HG03378 (cell line): ENCODE results near the gene TNNI2.
"Not testable (repeated sequence)": the region's sequence is repeated elsewhere in the genome, so short reads cannot be mapped to it uniquely, and the experiment has no call there.

Experiments used
- ATAC-seq: cut with Tn5 transposase; IDR thresholded peaks from one replicate; pipeline ENCODE4 v1.9.1; 2021; ENCODE audit warnings: mild to moderate bottlenecking, moderate library complexity; ENCODE audit not compliant: unreplicated experiment

TNNI2 gene

DNA sequence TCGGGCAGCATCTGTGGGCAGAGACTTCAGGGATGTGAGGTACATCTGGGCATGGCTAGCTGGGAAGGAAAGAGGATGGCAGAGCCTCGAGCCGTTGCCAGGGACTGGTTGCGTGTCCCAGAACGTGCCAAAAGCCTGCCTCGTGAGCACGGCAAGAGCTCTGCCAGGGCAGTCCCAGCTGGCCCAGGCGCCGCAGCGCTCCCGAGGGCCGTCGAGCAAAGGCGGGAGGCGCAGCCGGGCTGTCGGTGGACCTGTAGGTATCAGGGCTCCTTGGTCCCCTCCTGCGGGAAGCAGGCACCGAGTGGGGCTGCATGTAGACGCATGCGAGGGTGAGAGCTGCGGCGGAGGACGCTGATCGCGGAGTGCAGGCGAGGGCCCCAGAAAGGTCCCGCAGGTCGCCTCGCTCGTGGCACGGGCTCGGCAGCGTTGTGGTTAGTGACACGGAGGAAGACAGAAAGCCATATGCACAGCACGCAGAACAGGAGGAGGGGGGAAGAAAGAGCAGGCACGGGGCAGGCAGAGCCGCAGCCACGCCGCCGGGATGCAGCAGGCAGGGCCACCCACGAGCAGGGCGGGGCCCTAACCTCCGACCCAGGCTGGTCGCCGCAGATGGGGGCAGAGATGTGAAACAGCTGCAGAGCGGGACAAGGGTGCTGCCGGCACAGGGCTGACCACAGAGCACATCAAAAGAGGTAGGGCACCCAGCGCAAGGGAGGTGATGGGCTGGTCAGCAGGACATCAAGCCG, 32.1 kb downstream of the TNNI2 start:
- ATAC-seq: no peak

DNA sequence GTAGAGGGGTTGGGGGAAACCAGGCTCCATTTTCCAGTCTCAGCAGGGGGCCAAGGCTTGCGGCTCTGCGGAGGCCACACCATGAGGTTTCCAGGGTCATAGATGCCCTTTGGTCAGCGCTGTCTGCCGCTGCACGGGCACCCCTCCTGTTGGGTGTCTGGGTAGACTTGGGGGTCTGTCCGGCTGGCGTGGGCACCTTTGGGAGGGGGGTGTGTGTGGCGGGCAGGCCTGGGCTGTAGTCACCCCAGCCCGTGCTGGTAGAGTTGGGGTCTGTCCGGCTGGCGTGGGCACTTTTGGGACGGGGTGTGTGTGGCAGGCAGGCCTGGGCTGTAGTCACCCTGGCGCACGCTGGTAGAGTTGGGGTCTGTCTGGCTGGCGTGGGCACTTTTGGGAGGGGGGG, 32.8 kb downstream of the TNNI2 start:
- no peak for ATAC-seq

DNA sequence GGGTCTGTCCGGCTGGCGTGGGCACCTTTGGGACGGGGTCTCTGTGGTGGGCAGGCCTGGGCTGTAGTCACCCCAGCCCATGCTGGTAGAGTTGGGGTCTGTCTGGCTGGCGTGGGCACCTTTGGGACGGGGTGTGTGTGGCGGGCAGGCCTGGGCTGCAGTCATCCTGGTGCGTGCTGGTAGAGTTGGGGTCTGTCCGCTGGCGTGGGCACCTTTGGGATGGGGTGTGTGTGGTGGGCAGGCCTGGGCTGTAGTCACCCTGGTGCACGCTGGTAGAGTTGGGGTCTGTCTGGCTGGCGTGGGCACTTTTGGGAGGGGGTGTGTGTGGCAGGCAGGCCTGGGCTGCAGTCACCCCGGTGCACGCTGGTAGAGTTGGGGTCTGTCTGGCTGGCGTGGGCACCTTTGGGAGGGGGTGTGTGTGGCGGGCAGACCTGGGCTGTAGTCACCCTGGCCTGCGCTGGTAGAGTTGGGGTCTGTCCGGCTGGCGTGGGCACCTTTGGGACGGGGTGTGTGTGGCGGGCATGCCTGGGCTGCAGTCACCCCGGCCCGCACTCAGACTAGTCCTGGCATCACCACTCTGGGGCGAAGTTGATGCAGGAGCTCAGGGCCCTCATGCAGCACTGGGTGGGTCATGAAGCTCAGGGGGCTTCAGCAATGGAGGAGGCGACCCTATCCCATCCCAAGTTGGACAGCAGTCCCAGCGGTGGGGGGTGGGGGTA, 33.6 kb downstream of the TNNI2 start:
- ATAC-seq: no peak

DNA sequence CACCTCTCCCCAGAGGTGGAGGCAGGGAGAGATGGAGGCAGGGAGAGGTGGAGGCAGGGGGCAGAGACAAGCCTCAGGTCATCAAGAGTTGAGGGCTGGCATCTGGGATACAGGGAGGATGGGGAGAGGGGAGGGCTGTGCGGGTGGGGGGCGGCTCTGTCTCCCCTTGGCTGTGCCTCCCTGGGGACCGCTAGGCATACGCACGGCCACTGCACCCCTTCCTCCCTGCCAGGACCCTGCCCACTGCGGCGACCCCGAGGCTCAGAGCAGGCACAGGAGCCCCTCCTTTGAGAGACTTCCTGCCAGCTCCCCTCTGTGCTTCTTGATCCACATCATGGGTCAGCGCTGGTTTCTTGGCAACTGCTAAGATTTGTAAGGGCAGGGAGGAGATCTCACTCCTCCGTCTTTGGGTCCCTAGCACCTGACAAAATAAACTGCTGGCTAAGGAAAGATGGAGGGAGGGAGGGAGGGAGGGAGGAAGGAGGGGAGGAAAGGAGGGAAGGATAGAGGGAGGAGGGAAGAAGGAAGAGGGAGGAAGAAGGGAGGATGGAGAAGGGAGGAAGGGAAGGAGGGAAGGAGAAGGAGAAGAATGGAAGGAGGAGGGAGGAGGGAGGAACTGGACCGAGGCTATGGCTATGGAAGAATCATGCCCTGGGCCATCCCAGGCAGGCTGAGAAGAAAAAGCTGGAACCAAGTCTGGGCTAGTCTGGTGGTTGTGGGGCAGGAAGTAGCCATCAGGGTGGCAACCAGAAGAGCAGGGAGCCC, 34.4 kb downstream of the TNNI2 start:
- no peak for ATAC-seq

DNA sequence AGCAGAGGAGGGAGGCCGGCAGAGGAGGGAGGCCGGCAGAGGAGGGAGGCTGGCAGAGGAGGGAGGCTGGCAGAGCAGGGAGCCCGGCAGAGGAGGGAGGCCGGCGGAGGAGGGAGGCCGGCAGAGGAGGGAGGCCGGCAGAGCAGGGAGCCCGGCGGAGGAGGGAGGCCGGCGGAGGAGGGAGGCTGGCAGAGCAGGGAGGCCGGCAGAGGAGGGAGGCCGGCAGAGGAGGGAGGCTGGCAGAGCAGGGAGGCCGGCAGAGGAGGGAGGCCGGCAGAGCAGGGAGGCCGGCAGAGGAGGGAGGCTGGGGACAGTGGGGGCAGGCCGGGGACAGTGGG, 35.0 kb downstream of the TNNI2 start:
- ATAC-seq: not testable (repeated sequence)

DNA sequence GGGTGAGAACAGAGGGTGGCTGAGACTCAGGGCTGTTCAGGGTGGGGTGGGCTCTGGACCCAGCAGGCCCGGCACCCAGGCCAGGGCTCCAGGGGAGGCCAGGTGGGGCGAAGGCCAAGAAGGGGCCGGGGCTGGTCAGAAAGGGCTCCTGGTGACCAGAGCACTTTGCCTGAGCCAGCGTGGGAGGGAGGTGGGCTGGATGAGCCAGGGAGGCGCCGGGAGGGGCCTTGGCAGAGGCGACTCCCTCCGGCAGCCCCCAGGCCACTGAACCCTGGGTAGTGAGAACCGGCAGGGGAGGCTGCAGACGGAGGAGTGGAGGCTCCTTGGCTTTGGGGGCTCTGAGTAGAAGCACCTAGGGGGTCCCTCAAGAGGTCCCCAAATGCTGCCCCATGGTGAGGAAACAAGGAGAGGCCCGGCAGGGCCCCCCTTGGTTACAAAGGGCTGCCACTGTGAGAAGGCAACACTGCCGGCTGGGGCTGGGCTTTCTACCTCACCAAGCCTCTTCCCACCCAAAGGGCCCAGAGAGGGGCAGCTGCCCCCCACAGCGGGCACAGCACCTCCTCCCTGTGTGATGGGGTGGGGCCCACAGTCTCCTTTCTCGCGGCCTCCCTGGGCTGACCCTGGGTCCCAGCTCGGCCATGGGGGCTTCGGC, 35.8 kb downstream of the TNNI2 start:
- not testable (repeated sequence) for ATAC-seq

DNA sequence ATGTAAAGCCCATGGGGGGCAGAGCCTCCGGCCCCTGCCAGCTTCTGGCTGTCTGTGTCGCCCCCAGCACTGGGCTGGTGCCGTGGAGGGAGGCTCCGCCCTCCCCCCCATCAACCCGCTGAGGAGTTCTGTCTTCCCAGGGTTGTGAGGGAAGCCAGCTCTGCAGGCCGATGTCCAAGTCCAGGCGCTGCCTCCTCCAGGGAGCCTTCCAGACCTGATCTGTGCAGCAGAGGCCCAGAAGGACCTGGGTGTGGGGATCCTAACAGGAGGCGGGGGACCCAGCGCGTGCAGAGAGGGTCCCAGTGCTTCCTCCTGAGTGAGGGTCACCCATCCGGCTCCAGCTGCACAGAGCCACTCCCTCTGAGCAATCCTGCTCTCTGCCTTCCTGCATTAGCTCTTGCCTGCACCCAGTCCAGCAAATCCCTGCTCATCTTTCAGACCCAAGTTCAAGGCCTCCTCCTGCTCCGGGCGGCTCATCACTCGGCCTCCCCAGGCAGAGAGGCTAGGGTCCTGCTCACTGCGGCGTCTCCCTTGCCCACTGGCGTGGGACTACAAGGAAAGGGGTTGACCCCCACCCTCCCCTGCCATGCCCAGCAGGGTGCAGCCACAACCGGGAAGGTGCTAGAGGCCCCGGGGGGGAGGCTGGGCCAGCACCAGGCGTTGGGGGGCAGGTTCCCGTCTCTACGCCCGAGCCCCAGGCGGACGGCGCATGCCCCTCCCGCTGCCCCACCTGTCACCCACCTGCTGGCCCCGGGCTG, 36.5 kb downstream of the TNNI2 start:
- ATAC-seq: no peak

DNA sequence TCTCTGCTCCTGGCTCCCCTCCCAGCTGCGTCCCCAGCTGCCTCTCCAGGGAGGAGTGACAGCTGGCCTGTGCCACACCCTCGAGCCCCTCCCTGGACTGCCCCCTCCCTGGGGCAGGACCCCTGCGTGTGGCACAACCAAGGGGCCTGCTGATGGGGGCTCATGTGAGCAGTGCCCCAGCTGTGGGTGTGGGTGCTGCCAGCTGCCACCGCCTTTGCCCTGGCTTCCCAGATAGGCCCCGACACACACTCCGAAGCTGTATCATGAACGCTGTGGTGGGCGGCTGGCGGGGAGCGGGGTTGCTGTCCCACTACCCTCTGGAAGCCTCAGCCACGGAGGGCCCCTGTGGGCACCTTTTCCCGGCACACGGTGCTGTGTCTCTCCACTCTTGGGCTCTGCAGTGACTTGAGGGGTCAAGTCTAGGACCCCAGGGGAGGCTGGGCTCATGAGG, 37.1 kb downstream of the TNNI2 start:
- ATAC-seq: not testable (repeated sequence)

DNA sequence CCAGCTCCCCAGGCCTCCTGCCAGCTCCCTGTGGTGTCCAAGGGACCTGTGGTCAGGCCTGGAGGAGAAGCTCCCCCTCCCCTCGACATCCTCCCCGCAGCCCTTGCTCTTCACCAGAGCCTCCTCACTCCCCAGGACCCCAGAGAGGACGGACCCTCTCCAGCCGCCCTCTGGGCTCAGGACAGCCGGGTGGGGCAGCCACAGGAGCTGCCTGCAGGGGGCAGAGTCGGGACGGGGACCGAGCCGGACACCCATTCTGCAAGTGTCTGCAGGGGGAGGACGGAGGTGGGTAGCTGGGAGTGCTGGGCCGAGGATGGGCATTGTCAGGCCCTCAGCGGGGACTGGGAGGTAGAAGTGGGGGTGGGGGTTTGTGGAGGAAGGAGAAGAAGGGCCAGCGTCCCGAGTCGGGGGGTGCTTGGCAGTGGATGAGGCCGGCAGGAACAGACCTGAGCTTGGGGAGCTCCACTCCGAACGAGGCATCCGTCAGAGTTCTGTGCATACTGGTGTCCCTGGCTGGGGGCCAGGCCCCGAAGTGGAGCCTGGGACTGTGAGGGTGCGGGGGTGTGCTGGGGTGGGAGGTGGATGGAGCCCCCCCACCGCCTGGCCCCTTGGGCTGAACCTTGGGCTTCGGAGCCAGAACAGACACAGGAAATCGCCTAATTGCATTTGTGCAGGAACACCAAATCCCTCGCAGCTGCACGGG, 37.7 kb downstream of the TNNI2 start:
- ATAC-seq: no peak

DNA sequence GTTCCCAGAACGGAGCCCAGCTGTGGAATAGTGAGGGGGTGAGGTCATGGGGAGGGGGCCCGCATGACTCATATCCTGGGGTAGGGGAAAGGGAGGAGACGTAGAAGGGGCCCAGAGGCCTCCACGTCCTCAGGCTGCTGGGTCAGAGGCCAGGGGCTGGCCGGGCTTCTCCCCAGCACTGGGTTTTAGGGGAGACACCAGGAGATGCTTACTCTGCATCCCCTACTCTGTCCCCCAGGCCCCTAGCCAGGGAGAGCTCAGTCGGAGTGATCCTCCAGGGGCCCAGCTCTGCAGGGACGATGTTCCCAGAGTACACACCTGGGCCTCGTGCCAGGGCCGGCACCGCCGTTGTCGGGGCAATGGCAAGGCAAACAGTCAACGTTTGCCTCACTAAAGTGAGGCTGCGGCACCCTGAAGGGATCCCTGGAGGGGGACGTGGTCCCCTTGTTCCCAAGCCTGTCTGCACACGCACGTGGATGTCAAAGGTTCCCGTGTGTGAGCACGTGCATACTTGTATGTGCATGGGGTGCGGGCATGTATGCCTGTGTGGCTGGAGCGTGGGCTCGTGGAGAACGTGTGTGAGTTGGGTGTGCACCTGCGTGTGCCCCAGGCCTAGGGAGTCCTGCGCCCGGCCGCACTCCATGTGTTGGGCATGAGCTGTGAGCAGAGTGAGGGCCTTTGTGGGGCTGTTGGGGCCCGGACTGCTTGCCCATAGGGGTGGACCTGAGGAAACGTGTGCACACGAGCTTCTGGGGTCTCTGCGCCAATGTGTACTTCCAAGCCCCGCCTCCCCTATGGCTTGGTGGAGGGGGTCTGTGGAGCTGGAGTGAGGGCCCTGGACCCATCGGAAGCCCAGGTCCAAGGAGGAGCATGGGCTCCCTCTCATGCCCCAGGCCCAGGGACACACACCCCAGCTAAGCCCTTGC, 38.7 kb downstream of the TNNI2 start:
- ATAC-seq: no peak

DNA sequence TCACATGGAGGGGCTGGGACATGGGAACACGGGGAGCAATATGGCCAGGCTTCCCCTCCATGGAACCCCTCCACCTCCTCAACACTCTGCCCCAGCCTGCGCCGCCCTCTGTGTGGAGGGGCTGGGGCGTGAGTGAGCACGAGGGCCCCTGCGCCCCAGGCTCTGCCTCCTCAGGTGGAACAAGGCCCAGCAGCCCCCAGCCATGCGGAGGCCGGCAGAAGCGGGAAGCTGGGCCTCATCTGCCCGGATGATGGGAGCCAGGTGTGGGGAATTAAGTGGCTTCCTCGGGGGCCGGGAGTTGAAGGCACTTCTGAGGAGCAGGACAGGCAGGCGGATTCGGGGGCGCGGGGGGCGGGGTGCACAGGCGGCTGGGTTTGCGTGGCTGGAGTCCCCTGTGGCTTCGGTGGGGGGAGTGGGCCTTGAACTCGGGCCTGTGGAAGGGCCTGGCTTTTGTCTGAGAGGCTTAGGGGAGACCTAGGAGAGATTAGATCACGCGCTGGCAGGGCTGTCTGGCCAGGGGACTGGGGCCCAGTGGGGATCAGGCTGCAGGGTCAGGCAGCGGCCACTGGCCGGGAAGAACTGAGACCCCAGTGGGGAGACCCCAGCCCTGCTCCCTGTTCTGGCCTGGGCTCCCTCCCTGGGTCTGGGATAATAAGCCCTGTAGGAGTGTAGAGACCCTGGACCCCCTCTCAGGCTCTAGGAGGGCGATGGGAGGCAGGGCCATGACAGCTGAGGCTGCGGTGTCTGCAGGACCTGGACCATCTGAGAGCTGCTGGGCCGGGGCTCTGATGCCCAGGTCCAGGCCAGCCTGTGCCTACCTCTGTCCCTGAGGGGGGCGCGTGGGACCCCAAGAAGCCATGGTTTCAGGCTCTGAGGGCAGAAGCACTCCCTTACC, 39.6 kb downstream of the TNNI2 start:
- no peak for ATAC-seq

DNA sequence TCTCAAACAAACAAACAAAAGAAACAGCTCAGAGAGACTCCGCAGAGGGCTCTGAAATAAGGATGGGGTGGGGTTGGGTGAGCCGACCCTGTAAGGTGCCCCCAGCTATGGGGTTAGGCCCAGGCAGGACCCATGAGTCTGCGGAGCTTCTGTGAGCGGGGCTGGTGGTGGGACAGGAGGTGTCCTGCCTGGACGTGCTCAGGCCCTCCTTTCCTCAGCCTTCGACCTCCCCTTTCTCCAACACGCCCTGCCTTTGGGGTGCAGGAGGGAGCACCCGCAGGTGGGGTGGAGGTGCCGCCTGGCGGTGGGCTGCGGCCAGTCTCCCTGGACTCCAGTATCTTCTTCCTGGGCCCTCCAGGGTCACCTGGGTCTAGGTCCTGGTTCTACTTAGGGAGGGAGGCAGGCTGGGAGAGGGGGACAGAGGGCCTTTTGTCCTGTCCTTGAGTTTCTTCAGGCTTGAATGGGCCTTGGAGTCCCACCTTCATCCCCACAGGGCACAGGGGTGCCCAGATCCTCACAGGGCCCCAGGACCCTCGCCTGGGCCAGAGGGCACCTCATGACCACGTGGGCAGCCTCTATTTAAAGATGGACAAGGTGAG, 40.7 kb downstream of the TNNI2 start:
- no peak for ATAC-seq

DNA sequence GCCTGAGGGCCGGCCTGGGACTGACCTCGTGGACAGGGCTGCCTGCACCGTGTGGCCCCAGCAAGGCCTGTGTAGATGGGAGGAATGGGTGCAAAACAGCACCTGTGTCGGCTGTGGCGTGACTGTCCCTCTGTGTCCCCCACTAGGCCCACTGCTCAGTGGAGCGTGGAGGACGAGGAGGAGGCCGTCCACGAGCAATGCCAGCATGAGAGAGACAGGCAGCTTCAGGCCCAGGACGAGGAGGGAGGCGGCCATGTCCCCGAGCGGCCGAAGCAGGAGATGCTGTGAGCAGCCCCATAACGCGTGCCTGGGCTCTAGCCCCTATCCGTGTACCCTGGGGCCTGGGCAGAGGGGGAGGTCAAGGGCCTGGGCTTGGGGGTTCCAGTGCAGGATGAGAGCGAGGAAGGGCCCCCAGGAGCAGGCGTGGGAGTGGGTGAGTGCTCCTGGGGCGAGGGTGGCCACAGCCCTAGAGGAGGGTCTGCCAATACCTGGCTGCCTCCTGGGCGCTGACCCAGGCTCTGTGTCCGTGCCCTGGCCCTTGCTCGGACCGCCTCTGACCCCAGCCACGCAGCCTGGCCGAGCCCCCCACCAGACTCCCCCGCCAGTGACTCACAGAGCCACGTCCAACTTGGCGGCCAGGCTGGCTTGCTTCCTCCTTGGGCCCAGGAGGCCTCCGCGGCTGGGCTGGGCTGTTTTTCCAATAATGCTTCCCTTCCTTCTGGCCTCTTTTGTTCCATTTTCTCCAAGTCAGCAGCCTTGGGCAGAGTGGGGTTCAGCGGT, 41.4 kb downstream of the TNNI2 start:
- no peak for ATAC-seq

DNA sequence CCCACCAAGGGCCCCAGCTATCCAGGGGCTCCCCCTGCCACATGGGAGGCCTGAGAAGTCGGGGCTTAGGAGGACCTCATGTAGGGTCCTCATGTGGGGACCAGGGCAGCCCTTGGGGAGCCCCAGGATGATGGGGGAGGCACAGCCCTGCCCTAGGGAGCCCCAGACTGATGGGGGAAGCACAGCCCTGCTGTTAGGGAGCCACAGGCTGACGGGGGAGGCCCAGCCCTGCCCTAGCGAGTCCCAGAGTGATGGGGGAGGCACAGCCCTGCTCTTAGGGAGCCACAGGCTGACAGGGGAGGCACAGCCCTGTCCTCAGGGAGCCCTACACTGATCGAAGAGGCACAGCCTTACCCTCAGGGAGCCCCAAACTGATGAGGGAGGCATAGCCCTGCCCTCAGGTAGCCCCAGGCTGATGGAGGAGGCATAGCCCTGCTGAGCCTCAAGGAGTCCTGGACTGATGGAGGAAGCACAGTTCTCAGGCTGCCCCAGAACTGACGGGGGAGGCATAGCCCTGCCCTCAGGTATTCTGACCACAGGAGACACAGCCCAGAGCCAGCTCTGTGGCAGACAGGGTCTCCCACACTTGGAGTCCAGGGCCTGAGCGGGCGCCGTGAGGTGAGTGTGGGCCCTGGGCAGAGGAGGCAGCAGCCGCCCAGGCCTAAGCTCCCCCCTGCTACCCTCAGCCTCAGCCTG, 42.1 kb downstream of the TNNI2 start:
- ATAC-seq: no peak

DNA sequence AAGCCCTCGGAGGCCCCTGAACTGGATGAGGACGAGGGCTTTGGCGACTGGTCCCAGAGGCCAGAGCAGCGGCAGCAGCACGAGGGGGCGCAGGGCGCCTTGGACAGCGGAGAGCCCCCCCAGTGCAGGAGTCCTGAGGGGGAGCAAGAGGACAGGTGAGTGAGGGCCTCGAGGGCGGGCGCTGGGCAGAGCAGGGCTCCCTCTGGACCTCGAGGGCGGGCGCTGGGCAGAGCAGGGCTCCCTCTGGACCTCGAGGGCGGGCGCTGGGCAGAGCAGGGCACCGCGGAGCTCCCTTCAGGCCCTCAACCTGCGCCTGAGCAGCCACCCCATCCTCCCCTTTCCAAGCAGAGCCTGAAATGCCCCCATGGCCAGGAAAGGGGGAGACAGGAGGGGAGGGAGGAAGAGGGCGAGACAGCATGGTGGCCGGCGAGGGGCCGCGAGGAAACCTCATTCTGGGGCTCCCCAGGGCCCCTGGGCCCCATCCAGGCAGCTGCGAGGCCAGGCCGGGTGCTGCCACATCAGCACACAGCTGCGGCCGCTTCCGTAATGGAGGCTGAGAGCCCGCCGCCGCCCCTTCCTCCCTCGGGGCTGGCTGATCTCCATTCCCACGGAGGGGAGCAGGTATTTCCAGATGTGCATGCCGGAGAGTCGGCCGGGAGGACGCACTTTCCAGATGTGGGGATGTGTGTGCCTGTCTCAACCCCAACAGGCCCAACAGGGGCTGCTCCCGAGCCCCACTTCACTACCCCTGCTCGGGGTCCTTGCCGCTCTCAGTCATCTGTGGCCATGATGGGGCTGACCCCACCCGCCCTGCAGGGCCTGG, 42.9 kb downstream of the TNNI2 start:
- no peak for ATAC-seq
